A549 (cell line): Measurements from ENCODE around the gene KRT33B. TPM values are rescaled to one million over a fixed set of nuclear protein-coding genes. Genes with fewer than 3 reads are reported as not detected.
"Not testable (repeated sequence)": the region's sequence is repeated elsewhere in the genome, so short reads cannot be mapped to it uniquely, and the experiment has no call there.

Source experiments
- ATAC-seq, 2 experiments: fragments of 200-7000 bp in 1 of 2; fragments of >200 bp in 1 of 2; cut with Nextera tagmentation in 1 of 2; cut with Tn5 transposase in 1 of 2; 3 replicates each; pipeline versions ENCODE4 v1.8.0 to v1.9.1; 2018 to 2020; ENCODE audit warnings: mild to moderate bottlenecking in 1 of 2, moderate library complexity in 1 of 2
- CTCF ChIA-PET: fragments of 300-600 bp; sonication (Branson Sonifier 250); formaldehyde crosslinking; extraction: SDS; loops from one replicate; lab custom pipeline; 2021; ENCODE audit warnings: antibody characterized with exemption, inconsistent platforms; lab: Yijun Ruan, JAX
- POLR2A ChIA-PET: fragments of 350-600 bp; formaldehyde crosslinking; extraction: SDS; loops from one replicate; lab custom pipeline; 2021; ENCODE audit warnings: antibody characterized with exemption, inconsistent platforms; lab: Yijun Ruan, JAX
- DNase-seq, 2 experiments: peaks; one replicate each; pipeline versions ENCODE4 v3.0.0 to v3.0.0-alpha.2; 2011 to 2016; ENCODE audit warnings: low read depth in 1 of 2, low spot score in 1 of 2
- FAIRE-seq: peaks from 2 replicates; lab custom pipeline; 2011; peaks lifted over from hg19 to GRCh38; lab: Jason Lieb, UNC
- H3K27ac ChIP-seq, 2 experiments: fragments of >200 bp; sonication (Bioruptor Twin); formaldehyde crosslinking; 3 replicates each; pipeline ENCODE4 v1.5.1; 2016 to 2017
- H3K4me1 ChIP-seq: fragments of >200 bp; sonication (Bioruptor Twin); formaldehyde crosslinking; 3 replicates; pipeline ENCODE4 v1.6.1; 2016
- H3K4me2 ChIP-seq: fragments of >200 bp; sonication (Bioruptor Twin); formaldehyde crosslinking; 3 replicates; pipeline ENCODE4 v1.6.1; 2016
- H3K4me3 ChIP-seq: fragments of >200 bp; sonication (Bioruptor Twin); formaldehyde crosslinking; 3 replicates; pipeline ENCODE4 v1.5.1; 2016
- H3K9me3 ChIP-seq: fragments of >200 bp; sonication (Bioruptor Twin); formaldehyde crosslinking; 3 replicates; pipeline ENCODE4 v1.6.1; 2016
- ATOH8 ChIP-seq: fragments of 250-450 bp; sonication (Bioruptor Pico); IDR thresholded peaks from 2 replicates; pipeline ENCODE4 v1.5.0; 2020; ENCODE audit warnings: low read depth, mild to moderate bottlenecking, moderate library complexity
- CBX8 ChIP-seq: fragments of 200-600 bp; sonication (generic); IDR thresholded peaks from 2 replicates; pipeline ENCODE4 v1.6.1; 2016
- EHMT2 ChIP-seq: fragments of 200-600 bp; sonication (generic); IDR thresholded peaks from 2 replicates; pipeline ENCODE4 v1.6.1; 2016; ENCODE audit warnings: antibody characterized with exemption, low read depth, mild to moderate bottlenecking, moderate library complexity
- ESRRA ChIP-seq: fragments of 150-350 bp; IDR thresholded peaks from 2 replicates; pipeline ENCODE4 v1.6.1; 2014; ENCODE audit warnings: mild to moderate bottlenecking, low read length, borderline replicate concordance
- HMGXB4 ChIP-seq: fragments of 250-450 bp; sonication (Bioruptor Pico); IDR thresholded peaks from 2 replicates; pipeline ENCODE4 v1.5.0; 2021; ENCODE audit warnings: mild to moderate bottlenecking, moderate library complexity, borderline replicate concordance
- JUN ChIP-seq, 2 experiments: fragments of >200 bp; sonication (Bioruptor Twin); formaldehyde crosslinking; IDR thresholded peaks; 2 replicates in 1 of 2; 3 replicates in 1 of 2; pipeline ENCODE4 v1.6.1; 2016 to 2017
- MAZ ChIP-seq: fragments of 150-350 bp; IDR thresholded peaks from 2 replicates; pipeline ENCODE4 v1.6.1; 2014; ENCODE audit warnings: antibody characterized with exemption, low read depth, low read length, borderline replicate concordance
- MYC ChIP-seq: IDR thresholded peaks from 2 replicates; pipeline ENCODE4 v1.6.1; 2012; ENCODE audit warnings: mild to moderate bottlenecking, inconsistent platforms, low read length, improper control_type of control experiment, borderline replicate concordance
- RARB ChIP-seq: fragments of 250-450 bp; sonication (Bioruptor Pico); IDR thresholded peaks from 2 replicates; pipeline ENCODE4 v1.8.0; 2021; ENCODE audit warnings: mild to moderate bottlenecking, moderate library complexity
- ZC3H11A ChIP-seq: fragments of 450-650 bp; IDR thresholded peaks from 2 replicates; pipeline ENCODE4 v1.6.1; 2014; ENCODE audit warnings: antibody characterized with exemption, mild to moderate bottlenecking
- ZFP36 ChIP-seq: fragments of 450-650 bp; IDR thresholded peaks from 2 replicates; pipeline ENCODE4 v1.6.1; 2014; ENCODE audit warnings: borderline replicate concordance; ENCODE audit not compliant: partially characterized antibody
- WGBS: methylation state at CpG from one replicate; pipeline ENCODE4 v1.1.6; 2017; ENCODE audit errors: missing lambda C conversion rate; 5-methylcytosine and 5-hydroxymethylcytosine counted together
- polyA plus RNA-seq, 4 experiments: library from polyadenylated mRNA; depleted of rRNA in 3 of 4; stranded (reverse); fragments of >200 nt; fragmentation: RNase III in 1 of 4; extraction: RNeasy Plus Mini Kit Qiagen cat#74134 plus additional on column Dnase treatment in 1 of 4; gene quantifications; 2 replicates in 3 of 4; 3 replicates in 1 of 4; pipeline ENCODE4 v1.2.3, GENCODE V29; 2011 to 2017

KRT33B gene
- polyA plus RNA-seq, 2 of the 4 experiments (the other 2 are of a cell fraction), result 0.05 TPM; not detected in 1

GRCh38 chr17:41347869-41348760, 21.5 kb downstream of the KRT33B start (continued):
- TF ChIP-seq ESRRA (no peak), ZFP36 (no peak)

GRCh38 chr17:41346421-41346820, 23.2 kb downstream of the KRT33B start:
- DNase-seq, POLR2A ChIA-PET, H3K27ac ChIP-seq, H3K9me3 ChIP-seq, FAIRE-seq, H3K4me2 ChIP-seq, H3K4me3 ChIP-seq, H3K4me1 ChIP-seq, ATAC-seq: not testable (repeated sequence)
- WGBS, result 86% methylated on average over 15 of the region's 16 CpGs
- CTCF ChIA-PET, result interaction anchor here (1.2 to 2.6 kb wide), 3 partner anchors 17 to 316 kb away, joined by 3 to 11 read pairs (median 9); no protein-coding TSS in a partner anchor

GRCh38 chr17:41345992-41346391, 23.6 kb downstream of the KRT33B start:
- H3K9me3 ChIP-seq, result no peaks in the 10 kb centered on the region
- FAIRE-seq, result no peak
- TF ChIP-seq MAZ, result no peak
- no peak for TF ChIP-seq MYC
- no peak for ATAC-seq
- WGBS, result 65% methylated on average over 3 of the region's 3 CpGs
- POLR2A ChIA-PET, result no interaction called here
- CTCF ChIA-PET, result interaction anchor here (1.2 to 2.6 kb wide), 3 partner anchors 17 to 317 kb away, joined by 3 to 11 read pairs (median 9); no protein-coding TSS in a partner anchor
- H3K27ac ChIP-seq, result no peak overlapping the region
- no peak overlapping the region for H3K4me3 ChIP-seq
- no peak overlapping the region for H3K4me2 ChIP-seq
- DNase-seq, result no peak
- H3K4me1 ChIP-seq, result no peaks in the 10 kb centered on the region

- H3K4me1 ChIP-seq, result no peaks in the 10 kb centered on the region
- H3K27ac ChIP-seq, result no peak overlapping the region
- no peak for FAIRE-seq
- 39% methylated on average over 3 of the region's 3 CpGs for WGBS
- no peak for TF ChIP-seq EHMT2
- TF ChIP-seq MYC, result no peak
- ChIA-PET POLR2A (no interaction called here), CTCF (interaction anchor here (1.2 to 3.1 kb wide), 4 partner anchors 14 to 205 kb away, joined by 3 to 9 read pairs (median 5); no protein-coding TSS in a partner anchor)
- no peak overlapping the region for H3K4me2 ChIP-seq
- no peak for DNase-seq
- no peaks in the 10 kb centered on the region for H3K9me3 ChIP-seq
- ATAC-seq, result no peak
- no peak overlapping the region for H3K4me3 ChIP-seq
Observed at GRCh38 chr17:41343029-41343428, 26.6 kb downstream of the KRT33B start.

GRCh38 chr17:41340934-41341861, 28.4 kb downstream of the KRT33B start:
- 65% methylated on average over 7 of the region's 7 CpGs for WGBS
- DNase-seq, result no peak
- ChIA-PET POLR2A (no interaction called here), CTCF (interaction anchor here (0.6 to 3.1 kb wide), 6 partner anchors 8 to 329 kb away, joined by 3 to 10 read pairs (median 4); partner anchors contain the start of gene KRT33A)
- no peak for ATAC-seq
- no peaks in the 10 kb centered on the region for H3K4me1 ChIP-seq
- TF ChIP-seq HMGXB4 (no peak), CBX8 (no peak), ZC3H11A (no peak), JUN (IDR thresholded peaks at IDR 0.05) (no peak), ATOH8 (no peak), RARB (CRISPR knock-in tag) (no peak)
- H3K4me2 ChIP-seq, result no peak overlapping the region
- H3K27ac ChIP-seq, result no peak overlapping the region
- no peaks in the 10 kb centered on the region for H3K9me3 ChIP-seq
- H3K4me3 ChIP-seq, result no peak overlapping the region
- peak; percentile 76 for FAIRE-seq
